Measurements from ENCODE around the gene MYBPC2. TPM values are rescaled to one million over a fixed set of nuclear protein-coding genes. Genes with fewer than 3 reads are reported as not detected.

MYBPC2 gene
- total and polyA plus RNA-seq, 9 of the 15 experiments (the other 6 are each of a cell fraction or from before 2014, with no cell fraction given), result 0.01 to 0.14 (median 0.04) TPM; not detected in 6

- intact Hi-C loops (cut with micrococcal nuclease), result no loop called here
- 87% methylated on average over 13 of the region's 13 CpGs for WGBS (ENCODE audit: insufficient coverage, low coverage, missing lambda C conversion rate)
- Histone ChIP-seq H4K20me1 (replicated peaks; ENCODE audit: control insufficient read depth, insufficient read depth, low read length) (0 out of 2 replicates have a peak, but pooled peaks cover 4% of the 10 kb centered on the region), H3K27me3 (ENCODE audit: control insufficient read depth in 2 of 2, insufficient read depth in 2 of 2, low read length in 2 of 2) (no peaks in the 10 kb centered on the region), H3K9me1 (ENCODE audit: control insufficient read depth, insufficient read depth, low read length) (no peaks in the 10 kb centered on the region), H3K36me3 (ENCODE audit: control insufficient read depth, insufficient read depth, low read length) (peaks cover 63% of the 10 kb centered on the region), H3K9ac (ENCODE audit: insufficient read depth in 1 of 2, low read depth in 2 of 2, low read length in 2 of 2) (0 out of 4 replicates have a peak overlapping the region, but pooled peaks of 1 of the 2 experiments have one; percentile 26), H3K9me3 (replicated peaks; ENCODE audit: control insufficient read depth, insufficient read depth, low read depth, low read length) (no peaks in the 10 kb centered on the region), H3K4me1 (replicated peaks in 1 of 2; ENCODE audit: control insufficient read depth in 2 of 2, insufficient read depth in 2 of 2, low read length in 2 of 2) (peaks cover 0 to 17% of the 10 kb centered on the region in 2 experiments; a peak in 2 of 5 replicates), H3K4me2 (ENCODE audit: insufficient read depth, low read length) (no peak overlapping the region), H2AFZ (ENCODE audit: low read depth, low read length) (no peak overlapping the region), H3K4me3 (no peak overlapping the region), H3K27ac (ENCODE audit: extremely low read depth, low read depth, low read length) (no peak overlapping the region), H3K79me2 (ENCODE audit: control insufficient read depth, insufficient read depth, low read length) (peaks cover 33% of the 10 kb centered on the region)
- ChIA-PET POLR2A (interaction anchor here (0.6 to 1.0 kb wide), 5 partner anchors 15 to 235 kb away, joined by 3 to 4 read pairs (median 3); partner anchors contain the start of gene POLD1), CTCF (ENCODE audit: low intra/inter-chr PET ratio) (no interaction called here)
- no peak for TF ChIP-seq NKRF (IDR thresholded peaks at IDR 0.05; ENCODE audit: borderline replicate concordance)
- TF ChIP-seq, protein P1, sequence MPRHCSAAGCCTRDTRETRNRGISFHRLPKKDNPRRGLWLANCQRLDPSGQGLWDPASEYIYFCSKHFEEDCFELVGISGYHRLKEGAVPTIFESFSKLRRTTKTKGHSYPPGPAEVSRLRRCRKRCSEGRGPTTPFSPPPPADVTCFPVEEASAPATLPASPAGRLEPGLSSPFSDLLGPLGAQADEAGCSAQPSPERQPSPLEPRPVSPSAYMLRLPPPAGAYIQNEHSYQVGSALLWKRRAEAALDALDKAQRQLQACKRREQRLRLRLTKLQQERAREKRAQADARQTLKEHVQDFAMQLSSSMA (CRISPR knock-in tag; IDR thresholded peaks at IDR 0.05), result no peak
- in situ Hi-C loops (cut with MboI), result no loop called here
- FAIRE-seq (no peak), DNase-seq (ENCODE audit: extremely low read depth in 1 of 4, low spot score in 3 of 4) (no peak), ATAC-seq (no peak)
- BruUV-seq (replicated peaks), result no TSS peak
These were observed 33.9 kb upstream of the MYBPC2 start for GRCh38 chr19:50398675-50399367.

All from K562 (cell line).